Measurements from ENCODE around the gene GAS7.

Gene GAS7

GRCh38 chr17:9902120-9902519 lies 296.3 kb downstream of the GAS7 start:
- Histone ChIP-seq H3K27ac (ENCODE audit: low read depth, low read length, poor library complexity, severe bottlenecking) (no peak overlapping the region), H3K79me2 (ENCODE audit: insufficient read depth, low read length) (no peaks in the 10 kb centered on the region), H3K27me3 (ENCODE audit: insufficient read depth, low read length) (no peaks in the 10 kb centered on the region; the same call in 1 of the 2 replicates), H3K4me3 (ENCODE audit: low read depth, low read length, poor library complexity, severe bottlenecking) (no peak overlapping the region), H3K4me1 (ENCODE audit: insufficient read depth, low read length, severe bottlenecking) (no peaks in the 10 kb centered on the region), H2AFZ (ENCODE audit: low read length) (no peak overlapping the region), H3K9me2 (ENCODE audit: low read depth, low read length) (no peaks in the 10 kb centered on the region), H3F3A (ENCODE audit: insufficient read depth, low read length) (no peaks in the 10 kb centered on the region), H3K9ac (ENCODE audit: low read length) (no peak overlapping the region), H3K36me3 (ENCODE audit: insufficient read depth, low read length) (no peaks in the 10 kb centered on the region), H4K20me1 (ENCODE audit: insufficient read depth, low read length) (no peaks in the 10 kb centered on the region), H3K9me3 (ENCODE audit: low read length) (no peaks in the 10 kb centered on the region), H3K4me2 (ENCODE audit: low read length) (no peak overlapping the region)
- TF ChIP-seq EZH2 (IDR thresholded peaks at IDR 0.05; ENCODE audit: borderline replicate concordance, low read length), result no peak
- TF ChIP-seq, protein P1, sequence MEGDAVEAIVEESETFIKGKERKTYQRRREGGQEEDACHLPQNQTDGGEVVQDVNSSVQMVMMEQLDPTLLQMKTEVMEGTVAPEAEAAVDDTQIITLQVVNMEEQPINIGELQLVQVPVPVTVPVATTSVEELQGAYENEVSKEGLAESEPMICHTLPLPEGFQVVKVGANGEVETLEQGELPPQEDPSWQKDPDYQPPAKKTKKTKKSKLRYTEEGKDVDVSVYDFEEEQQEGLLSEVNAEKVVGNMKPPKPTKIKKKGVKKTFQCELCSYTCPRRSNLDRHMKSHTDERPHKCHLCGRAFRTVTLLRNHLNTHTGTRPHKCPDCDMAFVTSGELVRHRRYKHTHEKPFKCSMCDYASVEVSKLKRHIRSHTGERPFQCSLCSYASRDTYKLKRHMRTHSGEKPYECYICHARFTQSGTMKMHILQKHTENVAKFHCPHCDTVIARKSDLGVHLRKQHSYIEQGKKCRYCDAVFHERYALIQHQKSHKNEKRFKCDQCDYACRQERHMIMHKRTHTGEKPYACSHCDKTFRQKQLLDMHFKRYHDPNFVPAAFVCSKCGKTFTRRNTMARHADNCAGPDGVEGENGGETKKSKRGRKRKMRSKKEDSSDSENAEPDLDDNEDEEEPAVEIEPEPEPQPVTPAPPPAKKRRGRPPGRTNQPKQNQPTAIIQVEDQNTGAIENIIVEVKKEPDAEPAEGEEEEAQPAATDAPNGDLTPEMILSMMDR (IDR thresholded peaks at IDR 0.05; ENCODE audit: low read length), result no peak

- H3K4me2 ChIP-seq (ENCODE audit: low read length), result no peak overlapping the region
These were observed 297.6 kb downstream of the GAS7 start for GRCh38 chr17:9900784-9901183.

DNA sequence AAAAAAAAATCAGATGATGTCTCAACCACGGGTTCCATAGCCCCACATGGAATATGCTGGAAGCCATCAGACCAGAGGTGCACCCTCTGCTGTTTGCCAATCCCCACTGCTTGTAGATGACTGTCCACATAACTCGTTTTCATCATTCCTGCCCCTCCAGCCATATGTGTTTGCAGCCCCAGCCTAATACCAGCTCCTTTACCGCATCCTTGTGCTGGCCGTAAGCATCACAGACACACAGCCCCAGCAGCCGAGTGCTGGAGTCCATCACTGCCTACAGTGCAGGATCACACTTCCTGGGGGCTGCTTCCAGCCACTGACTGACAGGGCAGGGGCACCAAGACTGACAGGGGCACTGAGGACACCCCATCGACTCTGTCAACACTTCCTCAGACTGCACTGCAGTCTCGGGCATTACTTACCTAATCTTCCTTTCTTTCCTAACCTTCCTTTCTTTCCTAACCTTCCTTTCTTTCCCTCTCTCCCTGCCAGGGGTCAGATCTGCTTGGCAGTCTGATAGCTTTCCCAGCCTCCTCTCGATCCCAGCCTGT lies 298.3 kb downstream of the GAS7 start:
- no peak overlapping the region for H3K4me3 ChIP-seq (ENCODE audit: low read depth, low read length, poor library complexity, severe bottlenecking)
- H3F3A ChIP-seq (ENCODE audit: insufficient read depth, low read length), result no peaks in the 10 kb centered on the region
- no peaks in the 10 kb centered on the region for H3K9me2 ChIP-seq (ENCODE audit: low read depth, low read length)
- no peaks in the 10 kb centered on the region for H3K79me2 ChIP-seq (ENCODE audit: insufficient read depth, low read length)
- H3K9me3 ChIP-seq (ENCODE audit: low read length), result no peaks in the 10 kb centered on the region
- H4K20me1 ChIP-seq (ENCODE audit: insufficient read depth, low read length), result no peaks in the 10 kb centered on the region
- no peak overlapping the region for H3K4me2 ChIP-seq (ENCODE audit: low read length)
- no peak overlapping the region for H2AFZ ChIP-seq (ENCODE audit: low read length)
- H3K36me3 ChIP-seq (ENCODE audit: insufficient read depth, low read length), result no peaks in the 10 kb centered on the region
- H3K27me3 ChIP-seq (ENCODE audit: insufficient read depth, low read length), result no peaks in the 10 kb centered on the region; the same call in 1 of the 2 replicates
- TF ChIP-seq, protein P1 (IDR thresholded peaks at IDR 0.05; ENCODE audit: low read length), result no peak
- no peak for TF ChIP-seq EZH2 (IDR thresholded peaks at IDR 0.05; ENCODE audit: borderline replicate concordance, low read length)
- H3K4me1 ChIP-seq (ENCODE audit: insufficient read depth, low read length, severe bottlenecking), result no peaks in the 10 kb centered on the region
- no peak overlapping the region for H3K9ac ChIP-seq (ENCODE audit: low read length)
- H3K27ac ChIP-seq (ENCODE audit: low read depth, low read length, poor library complexity, severe bottlenecking), result no peak overlapping the region

More at GRCh38 chr17:9900784-9901183, 297.6 kb downstream of the GAS7 start:
- no peaks in the 10 kb centered on the region for H4K20me1 ChIP-seq (ENCODE audit: insufficient read depth, low read length)
- no peaks in the 10 kb centered on the region for H3K9me3 ChIP-seq (ENCODE audit: low read length)
- H3K4me3 ChIP-seq (ENCODE audit: low read depth, low read length, poor library complexity, severe bottlenecking), result no peak overlapping the region
- no peaks in the 10 kb centered on the region for H3K79me2 ChIP-seq (ENCODE audit: insufficient read depth, low read length)
- H3K4me1 ChIP-seq (ENCODE audit: insufficient read depth, low read length, severe bottlenecking), result no peaks in the 10 kb centered on the region
- no peak overlapping the region for H2AFZ ChIP-seq (ENCODE audit: low read length)
- no peak overlapping the region for H3K9ac ChIP-seq (ENCODE audit: low read length)
- no peaks in the 10 kb centered on the region for H3K36me3 ChIP-seq (ENCODE audit: insufficient read depth, low read length)
- no peaks in the 10 kb centered on the region for H3K9me2 ChIP-seq (ENCODE audit: low read depth, low read length)
- H3F3A ChIP-seq (ENCODE audit: insufficient read depth, low read length), result no peaks in the 10 kb centered on the region
- TF ChIP-seq, protein P1 (IDR thresholded peaks at IDR 0.05; ENCODE audit: low read length), result no peak
- TF ChIP-seq EZH2 (IDR thresholded peaks at IDR 0.05; ENCODE audit: borderline replicate concordance, low read length), result no peak
- no peak overlapping the region for H3K27ac ChIP-seq (ENCODE audit: low read depth, low read length, poor library complexity, severe bottlenecking)
- H3K27me3 ChIP-seq (ENCODE audit: insufficient read depth, low read length), result no peaks in the 10 kb centered on the region; the same call in 1 of the 2 replicates
